Measurements from ENCODE around the gene CDH23.

Gene CDH23

GRCh38 chr10:71569775-71570588 is 173.3 kb downstream of the CDH23 start:
- no peak for DNase-seq

- DNase-seq: no peak
These were observed 174.9 kb downstream of the CDH23 start for GRCh38 chr10:71571460-71572175.

- no peak for DNase-seq
These were observed 176.2 kb downstream of the CDH23 start for GRCh38 chr10:71572962-71573361.

GRCh38 chr10:71573562-71574518 is 177.1 kb downstream of the CDH23 start:
- DNase-seq: no peak

- DNase-seq: no peak
These were observed 178.7 kb downstream of the CDH23 start for GRCh38 chr10:71575451-71575850.

GRCh38 chr10:71575934-71576801 is 179.4 kb downstream of the CDH23 start:
- no peak for DNase-seq

- DNase-seq: no peak
These were observed 180.1 kb downstream of the CDH23 start for GRCh38 chr10:71576842-71577241.

GRCh38 chr10:71577345-71577744 is 180.6 kb downstream of the CDH23 start:
- no peak for DNase-seq

GRCh38 chr10:71578069-71578468 is 181.3 kb downstream of the CDH23 start:
- no peak for DNase-seq

GRCh38 chr10:71579668-71580067 is 182.9 kb downstream of the CDH23 start:
- no peak for DNase-seq

GRCh38 chr10:71580415-71580814 is 183.7 kb downstream of the CDH23 start:
- no peak for DNase-seq

- no peak for DNase-seq
These were observed 184.2 kb downstream of the CDH23 start for GRCh38 chr10:71580926-71581325.

- DNase-seq: no peak
These were observed 184.7 kb downstream of the CDH23 start for GRCh38 chr10:71581376-71581775.

- DNase-seq: no peak
These were observed 185.3 kb downstream of the CDH23 start for GRCh38 chr10:71582019-71582418.

GRCh38 chr10:71582506-71583475 is 186.1 kb downstream of the CDH23 start:
- DNase-seq: no peak

- no peak for DNase-seq
These were observed 187.7 kb downstream of the CDH23 start for GRCh38 chr10:71584461-71584860.

GRCh38 chr10:71584902-71585563 is 188.3 kb downstream of the CDH23 start:
- no peak for DNase-seq

- DNase-seq: no peak
These were observed 189.0 kb downstream of the CDH23 start for GRCh38 chr10:71585564-71586290.

GRCh38 chr10:71587941-71588573 is 191.3 kb downstream of the CDH23 start:
- no peak for DNase-seq
